COLO668 (cell line): ENCODE results near the gene NCOA1.

Source experiments
- DNase-seq: peaks from one replicate; lab custom pipeline; 2025; ENCODE audit not compliant: unreplicated experiment; lab: John Stamatoyannopoulos, UW

The NCOA1 gene

GRCh38 chr2:24501813-24502212 lies 10.8 kb downstream of the NCOA1 start:
- DNase-seq = no peak

GRCh38 chr2:24505534-24506275 lies 14.7 kb downstream of the NCOA1 start:
- no peak for DNase-seq

- no peak for DNase-seq
These were observed 16.5 kb downstream of the NCOA1 start for GRCh38 chr2:24507549-24507948.

- no peak for DNase-seq
These were observed 17.8 kb downstream of the NCOA1 start for GRCh38 chr2:24508878-24509277.

- DNase-seq = no peak
These were observed 18.4 kb downstream of the NCOA1 start for GRCh38 chr2:24509425-24509824.

- no peak for DNase-seq
These were observed 18.8 kb downstream of the NCOA1 start for GRCh38 chr2:24509840-24510239.

GRCh38 chr2:24510771-24511170 lies 19.7 kb downstream of the NCOA1 start:
- no peak for DNase-seq

- no peak for DNase-seq
These were observed 20.1 kb downstream of the NCOA1 start for GRCh38 chr2:24511198-24511597.

- DNase-seq = no peak
These were observed 20.8 kb downstream of the NCOA1 start for GRCh38 chr2:24511894-24512293.

GRCh38 chr2:24512404-24512803 lies 21.4 kb downstream of the NCOA1 start:
- DNase-seq = no peak

GRCh38 chr2:24512831-24513230 lies 21.8 kb downstream of the NCOA1 start:
- no peak for DNase-seq

GRCh38 chr2:24513281-24514071 lies 22.4 kb downstream of the NCOA1 start:
- DNase-seq = no peak

GRCh38 chr2:24514820-24515219 lies 23.8 kb downstream of the NCOA1 start:
- no peak for DNase-seq

- DNase-seq = no peak
These were observed 24.3 kb downstream of the NCOA1 start for GRCh38 chr2:24515335-24515734.

- DNase-seq = no peak
These were observed 24.8 kb downstream of the NCOA1 start for GRCh38 chr2:24515831-24516230.

- no peak for DNase-seq
These were observed 26.2 kb downstream of the NCOA1 start for GRCh38 chr2:24517247-24517646.

GRCh38 chr2:24520175-24520574 lies 29.1 kb downstream of the NCOA1 start:
- DNase-seq = no peak

- DNase-seq = no peak
These were observed 30.3 kb downstream of the NCOA1 start for GRCh38 chr2:24521162-24521857.

GRCh38 chr2:24521975-24522639 lies 31.1 kb downstream of the NCOA1 start:
- no peak for DNase-seq

GRCh38 chr2:24527536-24527935 lies 36.5 kb downstream of the NCOA1 start:
- DNase-seq = no peak

GRCh38 chr2:24530796-24531195 lies 39.7 kb downstream of the NCOA1 start:
- no peak for DNase-seq
